HepG2 (cell line): ENCODE data around the gene SAA4. TPM values are rescaled to one million over a fixed set of nuclear protein-coding genes. Genes with fewer than 3 reads are reported as not detected.

Source experiments
- ARID3A ChIP-seq: IDR thresholded peaks from 2 replicates; pipeline ENCODE4 v1.6.1; 2012; ENCODE audit warnings: low read depth, low read length, improper control_type of control experiment
- ATF5 ChIP-seq: sonication (generic); formaldehyde crosslinking; IDR thresholded peaks from 2 replicates; pipeline ENCODE4 v1.4.0; 2020; ENCODE audit warnings: mild to moderate bottlenecking, low read depth, missing genetic modification reagents
- DNMT1 ChIP-seq: sonication (generic); formaldehyde crosslinking; IDR thresholded peaks from 2 replicates; pipeline ENCODE4 v1.5.1; 2020; ENCODE audit warnings: mild to moderate bottlenecking, missing genetic modification reagents
- FOXA1 ChIP-seq, 2 experiments: fragments of 450-650 bp in 1 of 2; sonication (generic) in 1 of 2; formaldehyde crosslinking in 1 of 2; IDR thresholded peaks; 2 replicates each; pipeline versions ENCODE4 v1.4.0 to v1.6.1; 2016 to 2020; ENCODE audit warnings: missing genetic modification reagents in 1 of 2
- GABPB1 ChIP-seq: IDR thresholded peaks from 2 replicates; pipeline ENCODE4 v1.6.1; 2016; ENCODE audit warnings: mild to moderate bottlenecking, missing genetic modification reagents, moderate library complexity, missing compliant biosample characterization
- HMGXB4 ChIP-seq, 2 experiments: sonication (generic) in 1 of 2; formaldehyde crosslinking in 1 of 2; IDR thresholded peaks; 2 replicates each; pipeline versions ENCODE4 v1.4.0 to v1.6.1; 2018 to 2020; ENCODE audit warnings: missing genetic modification reagents in 2 of 2, borderline replicate concordance in 1 of 2, low read depth in 1 of 2, mild to moderate bottlenecking in 1 of 2, missing biosample characterization in 1 of 2
- KAT7 ChIP-seq: IDR thresholded peaks from 2 replicates; pipeline ENCODE4 v1.6.1; 2018; ENCODE audit warnings: borderline replicate concordance, missing compliant biosample characterization
- KLF15 ChIP-seq: sonication (generic); formaldehyde crosslinking; IDR thresholded peaks from 2 replicates; pipeline ENCODE4 v1.8.1; 2023; ENCODE audit warnings: borderline replicate concordance, mild to moderate bottlenecking, inconsistent platforms, missing genetic modification reagents, mixed read lengths
- LBX2 ChIP-seq: sonication (generic); formaldehyde crosslinking; IDR thresholded peaks from 2 replicates; pipeline ENCODE4 v1.5.0; 2020; ENCODE audit warnings: missing genetic modification reagents, mild to moderate bottlenecking, borderline replicate concordance
- MYPOP ChIP-seq: sonication (generic); formaldehyde crosslinking; IDR thresholded peaks from 2 replicates; pipeline ENCODE4 v1.8.1; 2023; ENCODE audit warnings: mild to moderate bottlenecking, moderate library complexity, missing genetic modification reagents
- NFYC ChIP-seq: IDR thresholded peaks from 2 replicates; pipeline ENCODE4 v1.6.1; 2016; ENCODE audit warnings: missing genetic modification reagents, missing compliant biosample characterization
- RFXAP ChIP-seq: sonication (generic); formaldehyde crosslinking; IDR thresholded peaks from 2 replicates; pipeline ENCODE4 v1.4.0; 2020; ENCODE audit warnings: missing genetic modification reagents, borderline replicate concordance
- RXRB ChIP-seq: IDR thresholded peaks from 2 replicates; pipeline ENCODE4 v1.6.1; 2016; ENCODE audit warnings: borderline replicate concordance, missing genetic modification reagents, missing compliant biosample characterization
- TAF15 ChIP-seq: fragments of 200-400 bp; formaldehyde crosslinking; IDR thresholded peaks from one replicate; pipeline ENCODE4 v1.6.1; 2018; ENCODE audit warnings: mild to moderate bottlenecking, low read depth, low read length; ENCODE audit not compliant: poor library complexity, severe bottlenecking
- TFDP1 ChIP-seq: IDR thresholded peaks from 2 replicates; pipeline ENCODE4 v1.6.1; 2016; ENCODE audit warnings: missing compliant biosample characterization, missing genetic modification reagents, borderline replicate concordance
- ZMYM4 ChIP-seq: sonication (generic); formaldehyde crosslinking; IDR thresholded peaks from 2 replicates; pipeline ENCODE4 v1.8.1; 2023; ENCODE audit warnings: mild to moderate bottlenecking, missing genetic modification reagents
- ZNF225 ChIP-seq: sonication (generic); formaldehyde crosslinking; IDR thresholded peaks from 2 replicates; pipeline ENCODE4 v1.4.0; 2020; ENCODE audit warnings: mild to moderate bottlenecking, missing genetic modification reagents
- ZNF263 ChIP-seq: sonication (generic); formaldehyde crosslinking; IDR thresholded peaks from 2 replicates; pipeline ENCODE4 v1.4.0; 2020; ENCODE audit warnings: missing genetic modification reagents
- ZNF292 ChIP-seq: sonication (generic); formaldehyde crosslinking; IDR thresholded peaks from 2 replicates; pipeline ENCODE4 v1.8.1; 2022; ENCODE audit warnings: mild to moderate bottlenecking, low read depth, missing genetic modification reagents, borderline replicate concordance
- ZNF441 ChIP-seq: sonication (generic); formaldehyde crosslinking; IDR thresholded peaks from 2 replicates; pipeline ENCODE4 v1.7.0; 2021; ENCODE audit warnings: missing genetic modification reagents, borderline replicate concordance
- ZNF772 ChIP-seq: sonication (generic); formaldehyde crosslinking; IDR thresholded peaks from 2 replicates; pipeline ENCODE4 v1.5.0; 2020; ENCODE audit warnings: mild to moderate bottlenecking, missing genetic modification reagents
- ZNF776 ChIP-seq: sonication (generic); formaldehyde crosslinking; IDR thresholded peaks from 2 replicates; pipeline ENCODE4 v1.4.0; 2020; ENCODE audit warnings: mild to moderate bottlenecking, missing genetic modification reagents
- ZNF782 ChIP-seq: sonication (generic); formaldehyde crosslinking; IDR thresholded peaks from 2 replicates; pipeline ENCODE4 v1.4.0; 2020; ENCODE audit warnings: missing genetic modification reagents, mild to moderate bottlenecking, borderline replicate concordance
- polyA plus RNA-seq, 8 experiments: library from polyadenylated mRNA; depleted of rRNA in 3 of 8; stranded (reverse) in 7 of 8; unstranded in 1 of 8; fragments of >200 nt; fragmentation: Illumina TruSeq in 4 of 8; extraction: Trizol in 4 of 8; gene quantifications; 2 replicates each; pipeline versions ENCODE4 v1.2.1 to v1.2.3, GENCODE V29; 2011 to 2016; ENCODE audit warnings: low read depth in 4 of 8, missing spikeins in 1 of 8, mixed read lengths in 1 of 8; ENCODE audit not compliant: insufficient read depth in 1 of 8
- total RNA-seq, 5 experiments: library from RNA; depleted of rRNA; stranded (reverse); fragments of >200 nt; fragmentation: Illumina TruSeq; extraction: Trizol; gene quantifications; 2 replicates each; pipeline ENCODE4 v1.2.3, GENCODE V29; 2016; ENCODE audit warnings: low read depth in 1 of 5

SAA4 gene
- total and polyA plus RNA-seq, 2 of the 13 experiments (the other 11 are each of a cell fraction or from before 2014, with no cell fraction given) = 53.4 to 253 TPM

- no peak for TF ChIP-seq MYPOP (CRISPR knock-in tag)
- peak; percentile 12; the same call in 1 of the 2 replicates for TF ChIP-seq RXRB (CRISPR knock-in tag)
- TF ChIP-seq ARID3A = no peak
- no peak for TF ChIP-seq TFDP1
- no peak for TF ChIP-seq DNMT1
- no peak for TF ChIP-seq ZNF292 (CRISPR knock-in tag)
- no peak for TF ChIP-seq RFXAP
- TF ChIP-seq KAT7 (CRISPR knock-in tag) = no peak
- no peak for TF ChIP-seq TAF15
- no peak for TF ChIP-seq FOXA1 (IDR thresholded peaks at IDR 0.05)
- peak; percentile 51; the same call in 1 of the 2 replicates for TF ChIP-seq FOXA1 (CRISPR knock-in tag; IDR thresholded peaks at IDR 0.05)
- no peak for TF ChIP-seq NFYC
- TF ChIP-seq ATF5 (CRISPR knock-in tag) = no peak
- no peak for TF ChIP-seq ZNF776 (CRISPR knock-in tag)
- TF ChIP-seq LBX2 = no peak
- no peak for TF ChIP-seq ZNF225
- 0 out of 2 replicates have a peak, but pooled peaks have one; percentile 39 for TF ChIP-seq ZMYM4 (CRISPR knock-in tag)
- no peak for TF ChIP-seq HMGXB4 (CRISPR knock-in tag; IDR thresholded peaks at IDR 0.05; ENCODE audit: borderline replicate concordance in 1 of 2, low read depth in 1 of 2)
- no peak for TF ChIP-seq GABPB1
- TF ChIP-seq ZNF441 = peak; percentile 41; the same call in 1 of the 2 replicates
- no peak for TF ChIP-seq ZNF772 (CRISPR knock-in tag)
- no peak for TF ChIP-seq KLF15
- no peak for TF ChIP-seq ZNF782
- no peak for TF ChIP-seq ZNF263 (CRISPR knock-in tag)
Measured at GRCh38 chr11:18239655-18240054, 3.1 kb upstream of the SAA4 start (continued).
